Left cardiac atrium (tissue), 4 donors: ENCODE data around the gene CCDC127. TPM values are rescaled to one million over a fixed set of nuclear protein-coding genes. Genes with fewer than 3 reads are reported as not detected.

ENCODE experiments used
- ATAC-seq, 2 donors: fragments of 200-7000 bp; cut with Tn5 transposase; one replicate each; pipeline ENCODE4 v1.9.1; 2020; ENCODE audit warnings: mild to moderate bottlenecking in 2 of 2, moderate library complexity in 2 of 2
- DNase-seq: peaks from one replicate; pipeline ENCODE4 v3.0.0-alpha.2; 2020
- intact Hi-C, 2 donors: fragments of 100-400 bp; cut with DNase I; formaldehyde crosslinking; loops; one replicate each; pipeline versions ENCODE4 v1.14.1 to v1.15.1; 2022 to 2023
- total RNA-seq, 2 donors: library from RNA; stranded (reverse); fragmentation: NEBNext Ultra II Directional; extraction: Animal tissue kit (Norgen Biotek cat#: 25700); gene quantifications; one replicate each; pipeline ENCODE4 v1.2.1, GENCODE V29; 2021
- donor health status: DM: no; HTN: yes; CAD: no.
- donor health status: DM: no; HTN: yes; CAD: no; lungs with severe emphysema.
- donor health status: DM: yes; HTN: yes; CAD: no.
- donor health status: Dilated cardiomyopathy.

CCDC127 gene
- total RNA-seq, 2 donors from 2014 or later = 7.8 to 9.6 TPM

DNA sequence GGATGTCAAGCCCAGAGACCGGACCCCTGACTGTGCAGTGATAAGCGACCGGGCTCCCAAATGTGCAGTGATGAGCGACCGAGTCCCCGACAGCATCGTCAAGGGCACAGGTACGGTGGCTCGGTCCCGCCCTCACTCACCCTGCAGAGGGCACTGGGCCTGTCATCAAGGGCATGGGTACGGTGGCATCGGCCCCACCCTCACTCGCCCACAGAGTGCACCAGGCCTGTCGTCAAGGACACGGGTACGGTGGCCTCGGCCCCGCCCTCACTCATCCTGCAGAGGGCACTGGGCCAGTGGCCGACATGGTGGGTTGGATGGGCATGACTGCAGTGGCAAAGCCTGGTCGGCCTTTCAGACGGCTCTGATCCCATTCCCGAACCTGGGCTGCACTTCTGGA, 36.4 kb downstream of the CCDC127 start:
- DNase-seq (no peak), ATAC-seq (peak in 1 of 2 donors; percentile 30)
- intact Hi-C loops = no loop called here

DNA sequence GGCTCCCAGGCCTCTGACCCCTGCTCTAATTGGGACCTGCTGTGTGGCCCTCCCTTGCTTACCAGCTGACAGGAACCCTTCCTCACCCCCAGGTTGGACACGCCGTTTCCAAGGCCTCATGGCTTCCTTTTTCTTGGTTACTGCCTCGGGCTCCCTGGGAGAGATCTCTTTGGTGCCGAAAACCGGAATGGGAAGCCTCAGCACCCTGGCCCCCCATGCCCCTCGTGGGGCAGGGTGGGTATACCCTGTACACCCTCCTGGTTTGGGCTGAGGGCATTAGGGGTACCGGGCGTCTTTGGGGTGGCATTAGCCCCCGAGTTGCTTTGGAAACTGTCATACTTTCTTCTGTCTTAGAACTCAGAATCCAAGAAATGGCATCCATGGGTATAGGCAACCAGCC, 36.8 kb downstream of the CCDC127 start:
- intact Hi-C loops = no loop called here
- DNase-seq (no peak), ATAC-seq (peak in 1 of 2 donors; percentile 18)

GRCh38 chr5:180286-180918, 37.6 kb downstream of the CCDC127 start:
- DNase-seq (no peak), ATAC-seq (no peak)
- intact Hi-C loops = no loop called here

DNA sequence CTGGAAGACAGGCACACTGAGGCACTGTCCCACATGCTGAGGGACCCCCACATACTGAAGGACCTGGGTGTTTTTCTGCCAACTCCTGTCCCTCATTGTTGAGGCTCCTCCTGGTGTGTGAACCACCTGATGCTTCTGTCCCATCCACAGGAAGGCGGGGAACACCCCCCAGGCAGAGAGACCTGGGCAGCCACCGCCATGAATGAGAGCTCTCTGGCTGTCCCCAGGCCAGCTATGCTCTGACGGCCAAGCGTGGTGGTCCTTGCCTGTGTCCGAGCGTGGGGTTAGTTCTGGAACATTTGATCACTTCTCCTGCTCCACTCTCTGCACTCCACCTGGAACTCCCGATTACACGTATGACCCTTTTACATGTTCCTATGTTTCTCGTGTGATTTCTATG, 38.6 kb downstream of the CCDC127 start:
- intact Hi-C loops = no loop called here
- ATAC-seq = no peak
- no peak for DNase-seq

DNA sequence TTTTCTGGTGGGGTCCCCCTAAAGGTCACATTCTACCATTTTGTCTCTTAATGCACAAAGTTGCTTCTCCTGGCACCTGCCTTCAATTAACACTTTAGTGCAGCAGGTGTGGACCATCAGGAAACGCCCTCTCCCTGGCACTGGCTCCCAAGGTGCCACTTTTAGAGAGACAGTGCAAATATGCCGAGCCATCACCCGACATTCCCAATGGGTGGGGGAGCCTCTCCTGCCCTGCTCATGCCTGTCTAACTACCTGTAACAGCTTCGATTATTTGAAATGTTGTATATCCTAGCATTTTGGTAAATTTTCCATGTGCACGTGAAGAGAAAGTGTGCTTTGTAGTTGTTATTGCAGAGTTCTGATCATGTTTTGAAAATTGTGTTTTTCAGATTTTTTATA, 39.8 kb downstream of the CCDC127 start:
- ATAC-seq (no peak), DNase-seq (no peak)
- intact Hi-C loops = no loop called here

- ATAC-seq (no peak), DNase-seq (no peak)
- intact Hi-C loops = no loop called here
Observed at GRCh38 chr5:176296-176823, 41.6 kb downstream of the CCDC127 start.

DNA sequence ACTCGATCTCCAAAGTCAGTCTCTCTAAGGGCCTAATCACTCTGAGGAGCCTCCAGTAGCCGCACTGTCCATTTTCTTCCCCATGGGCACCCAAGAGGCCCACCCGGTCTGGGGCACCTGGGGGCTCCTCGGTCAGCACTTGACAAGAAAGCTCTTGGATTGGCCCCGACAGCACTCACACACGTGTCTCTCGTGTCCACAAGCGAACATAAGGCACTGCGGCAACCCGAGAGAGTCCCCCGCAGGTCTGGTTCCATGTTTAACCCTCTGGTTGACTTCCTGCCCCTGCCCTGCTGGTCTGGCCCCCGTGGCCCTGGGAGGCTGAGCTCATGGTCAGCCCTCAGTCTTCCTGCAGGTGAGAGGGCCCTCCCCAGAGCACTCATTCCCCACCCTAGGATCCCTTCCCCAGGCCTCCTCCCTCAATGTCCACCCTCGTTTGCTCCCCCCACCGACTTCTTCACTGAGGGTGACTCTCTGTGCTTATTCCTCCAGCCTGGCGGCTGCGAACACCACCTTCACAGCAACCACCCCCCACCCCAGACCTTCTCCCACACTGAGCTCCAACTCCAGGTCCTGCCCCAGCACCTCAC, 43.0 kb downstream of the CCDC127 start:
- DNase-seq (peak; percentile 14), ATAC-seq (no peak)
- intact Hi-C loops = no loop called here

DNA sequence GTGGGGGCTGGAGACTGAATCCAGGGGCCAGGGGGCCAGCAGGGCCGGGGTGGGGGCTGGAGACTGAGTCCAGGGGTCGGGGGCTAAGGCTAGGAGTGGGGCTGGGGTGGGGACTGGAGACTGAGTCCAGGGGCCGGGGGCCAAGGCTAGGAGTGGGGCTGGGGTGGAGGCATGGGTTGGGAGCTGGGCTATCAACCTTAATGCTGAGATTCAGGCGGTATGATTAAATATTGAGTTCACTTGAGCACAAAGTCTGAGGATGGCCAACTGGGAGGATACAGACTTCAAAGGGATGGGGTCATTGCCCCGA, 43.7 kb downstream of the CCDC127 start:
- intact Hi-C loops = no loop called here
- DNase-seq (peak; percentile 1), ATAC-seq (no peak)

GRCh38 chr5:173392-174290, 44.3 kb downstream of the CCDC127 start:
- peak; percentile 18 for DNase-seq
- intact Hi-C loops = no loop called here

GRCh38 chr5:172841-173251, 45.1 kb downstream of the CCDC127 start:
- no peak for ATAC-seq
- intact Hi-C loops = no loop called here
- DNase-seq = peak; percentile 15

More at GRCh38 chr5:173392-174290, 44.3 kb downstream of the CCDC127 start:
- ATAC-seq = no peak

DNA sequence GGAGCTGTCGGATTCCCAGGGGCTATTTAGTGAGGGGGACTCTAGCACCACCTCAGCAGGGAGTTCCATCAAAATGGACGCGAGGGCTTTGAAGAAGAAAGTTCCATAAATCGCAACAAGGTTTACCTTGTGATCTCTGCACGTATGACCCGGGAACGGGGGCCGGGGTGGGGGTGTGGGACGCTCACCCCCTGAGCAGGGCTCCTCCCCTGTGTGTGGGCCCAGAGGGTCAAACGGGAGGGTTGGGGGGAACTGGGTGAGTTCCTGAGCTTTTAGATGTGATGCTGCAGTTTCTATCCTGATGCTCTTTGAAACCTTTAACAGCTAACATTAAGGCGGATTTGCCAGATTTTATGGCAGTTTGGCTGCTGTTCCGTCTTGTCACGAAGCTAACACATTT, 45.5 kb downstream of the CCDC127 start:
- intact Hi-C loops = no loop called here
- DNase-seq (peak; percentile 10), ATAC-seq (no peak)

- DNase-seq = peak; percentile 19
- intact Hi-C loops = no loop called here
- ATAC-seq = no peak
Observed at GRCh38 chr5:171801-172331, 46.1 kb downstream of the CCDC127 start.

DNA sequence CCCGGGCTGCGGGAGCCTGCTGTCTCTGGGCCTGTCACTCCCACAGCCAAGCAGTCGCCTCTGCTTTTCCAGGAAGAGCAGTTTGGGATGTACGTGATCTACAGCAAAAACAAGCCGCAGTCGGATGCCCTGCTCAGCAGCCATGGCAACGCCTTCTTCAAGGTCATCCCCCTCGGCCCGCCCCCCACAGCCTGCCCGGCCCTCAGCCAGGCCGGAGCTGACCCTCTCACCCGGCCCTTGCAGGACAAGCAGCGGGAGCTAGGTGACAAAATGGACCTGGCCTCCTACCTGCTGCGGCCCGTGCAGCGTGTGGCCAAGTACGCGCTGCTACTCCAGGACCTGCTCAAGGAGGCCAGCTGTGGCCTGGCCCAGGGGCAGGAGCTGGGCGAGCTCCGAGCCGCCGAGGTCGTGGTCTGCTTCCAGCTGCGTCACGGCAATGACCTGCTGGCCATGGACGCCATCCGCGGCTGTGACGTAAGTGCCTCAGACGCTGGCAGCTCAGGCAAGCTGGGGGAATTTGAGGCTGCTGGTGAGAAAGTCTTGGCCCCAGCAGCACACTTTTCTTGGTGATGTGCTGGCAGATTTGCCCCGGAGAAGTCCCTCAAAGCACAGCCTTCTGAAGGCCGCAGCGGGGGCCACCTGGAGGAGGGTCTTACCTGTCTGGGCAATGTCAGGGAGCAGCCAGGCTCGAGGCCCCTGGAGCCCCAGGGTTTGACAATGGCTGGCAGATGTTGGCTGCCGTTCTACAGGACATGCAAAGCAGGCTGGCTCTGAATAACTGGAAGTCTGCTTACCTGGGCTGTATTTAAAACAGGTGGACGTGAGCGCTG, 46.8 kb downstream of the CCDC127 start:
- ATAC-seq (no peak), DNase-seq (peak; percentile 19)
- intact Hi-C loops = no loop called here

DNA sequence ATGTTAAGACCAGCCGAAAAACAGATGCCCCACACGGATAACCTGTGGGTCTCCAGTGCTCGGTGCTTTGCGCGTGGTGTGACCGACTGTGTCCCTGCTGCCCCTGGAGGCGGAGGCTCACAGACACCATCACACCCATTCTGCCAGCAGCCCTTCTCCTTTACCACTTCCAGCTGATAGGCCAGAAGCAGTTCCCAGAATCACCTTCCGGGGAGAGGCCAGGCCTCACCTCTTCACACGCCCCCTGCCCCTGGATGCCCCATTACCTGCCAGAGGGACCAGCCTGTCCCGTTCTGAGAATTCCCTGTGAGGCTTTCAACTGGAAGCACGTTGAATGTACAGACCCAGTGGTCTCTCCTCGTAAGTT, 48.2 kb downstream of the CCDC127 start:
- ATAC-seq = no peak
- intact Hi-C loops = no loop called here
- DNase-seq = no peak

DNA sequence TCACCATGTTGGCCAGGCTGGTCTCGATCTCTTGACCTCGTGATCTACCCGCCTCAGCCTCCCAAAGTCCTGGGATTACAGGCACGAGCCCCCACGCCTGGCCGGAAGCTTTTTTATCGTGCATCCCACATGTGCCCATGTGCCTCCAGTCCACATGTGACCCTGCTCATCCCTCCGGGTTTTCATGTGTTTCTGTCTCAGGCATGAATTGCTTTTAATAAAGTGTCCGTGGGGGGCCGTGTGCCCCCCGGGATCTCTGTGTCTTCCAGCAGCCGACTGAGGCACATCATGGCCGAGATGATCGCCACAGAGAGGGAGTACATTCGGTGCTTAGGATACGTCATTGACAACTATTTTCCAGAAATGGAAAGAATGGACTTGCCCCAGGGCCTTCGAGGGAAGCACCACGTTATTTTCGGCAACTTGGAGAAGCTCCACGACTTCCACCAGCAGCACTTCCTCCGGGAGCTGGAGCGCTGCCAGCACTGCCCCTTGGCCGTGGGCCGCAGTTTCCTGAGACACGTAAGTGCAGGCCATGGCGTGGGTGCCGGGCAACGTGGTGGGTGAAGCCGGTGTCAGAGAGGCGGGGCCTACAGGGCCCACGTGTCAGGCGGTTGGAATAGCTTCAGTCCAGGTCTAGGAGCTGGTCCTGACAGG, 48.8 kb downstream of the CCDC127 start:
- peak; percentile 90 to 93 for ATAC-seq
- intact Hi-C loops = no loop called here
- peak; percentile 94 for DNase-seq

DNA sequence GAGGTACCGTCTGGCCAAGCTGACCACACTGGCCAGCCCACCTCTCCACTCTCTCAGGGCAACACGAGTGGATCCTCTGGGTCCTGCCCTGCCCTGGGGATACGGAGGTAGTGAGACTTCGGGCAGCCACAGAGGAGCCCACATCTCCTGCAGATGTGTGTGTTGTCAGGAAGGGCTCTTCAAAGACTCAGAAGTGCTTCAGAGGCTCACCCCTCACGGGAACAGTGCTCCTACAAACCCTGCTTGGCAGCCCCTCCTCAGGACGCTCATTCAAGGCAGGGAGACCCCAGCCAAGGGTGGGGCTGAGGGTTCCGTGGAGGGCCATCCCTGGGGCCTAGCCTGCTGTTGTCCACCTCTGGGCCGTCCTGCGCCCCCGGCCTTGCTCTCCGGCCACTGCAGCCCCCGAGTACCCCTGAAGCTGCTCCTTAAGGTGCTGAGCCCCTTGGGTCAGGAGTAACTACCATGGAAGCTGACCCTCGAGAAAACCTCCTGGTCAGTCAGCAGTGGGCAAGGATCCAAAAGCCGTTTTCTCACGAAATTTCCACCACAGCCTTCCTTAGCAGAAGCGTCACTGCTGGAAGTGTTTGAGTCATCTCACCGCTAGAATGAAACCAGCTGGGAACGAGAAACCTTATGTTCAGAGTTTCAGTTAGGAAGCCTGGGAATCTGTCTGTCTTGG, 49.8 kb downstream of the CCDC127 start:
- ATAC-seq (no peak), DNase-seq (peak; percentile 21)
- intact Hi-C loops = no loop called here

DNA sequence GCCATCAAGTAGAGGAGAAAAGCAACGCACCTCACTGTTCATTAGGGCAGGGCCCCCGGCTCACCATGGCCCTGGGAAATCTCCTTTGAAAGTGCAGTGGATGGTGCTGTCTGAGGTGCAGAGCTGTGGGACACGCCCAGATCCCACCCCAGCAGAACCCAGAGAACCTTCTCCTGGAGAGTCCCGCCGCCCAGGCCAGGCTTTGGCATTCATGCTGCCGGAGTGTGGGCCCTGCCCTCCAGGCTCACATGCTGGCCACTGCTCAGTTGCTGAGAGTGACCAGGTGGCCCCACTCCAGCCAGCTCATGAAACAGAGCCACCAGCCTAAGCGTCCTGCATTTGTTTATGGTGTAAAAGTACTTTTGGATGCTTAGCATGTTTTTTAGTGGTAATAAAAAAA, 50.4 kb downstream of the CCDC127 start:
- no peak for ATAC-seq
- intact Hi-C loops = no loop called here
- DNase-seq = peak; percentile 11
